ENCODE results near the gene C13orf42. TPM values are rescaled to one million over a fixed set of nuclear protein-coding genes. Genes with fewer than 3 reads are reported as not detected.

Gene C13orf42
- total RNA-seq, 1 donor from 2014 or later, result not detected

- Mint-ChIP-seq H3K27ac (ENCODE audit: unreplicated experiment) (no peak overlapping the region), H3K27me3 (ENCODE audit: unreplicated experiment) (no peaks in the 10 kb centered on the region), H3K4me3 (ENCODE audit: unreplicated experiment) (no peak overlapping the region), H3K4me1 (ENCODE audit: low read depth, unreplicated experiment) (no peaks in the 10 kb centered on the region), H3K36me3 (ENCODE audit: unreplicated experiment) (no peaks in the 10 kb centered on the region), H3K9me3 (ENCODE audit: unreplicated experiment) (peaks cover 4% of the 10 kb centered on the region)
- DNase-seq, result no peak
- TF ChIP-seq CTCF (IDR thresholded peaks at IDR 0.05; ENCODE audit: partially characterized antibody, unreplicated experiment), result no peak
These were observed 9.3 kb downstream of the C13orf42 start for GRCh38 chr13:51101636-51102235.

- Mint-ChIP-seq H3K9me3 (ENCODE audit: unreplicated experiment) (no peaks in the 10 kb centered on the region), H3K4me1 (ENCODE audit: low read depth, unreplicated experiment) (no peaks in the 10 kb centered on the region), H3K27me3 (ENCODE audit: unreplicated experiment) (no peaks in the 10 kb centered on the region), H3K36me3 (ENCODE audit: unreplicated experiment) (no peaks in the 10 kb centered on the region), H3K27ac (ENCODE audit: unreplicated experiment) (no peak overlapping the region), H3K4me3 (ENCODE audit: unreplicated experiment) (no peak overlapping the region)
- DNase-seq, result no peak
- no peak for TF ChIP-seq CTCF (IDR thresholded peaks at IDR 0.05; ENCODE audit: partially characterized antibody, unreplicated experiment)
These were observed 13.6 kb downstream of the C13orf42 start for GRCh38 chr13:51097353-51098043.

GRCh38 chr13:51096131-51096530 lies 14.9 kb downstream of the C13orf42 start:
- Mint-ChIP-seq H3K4me1 (ENCODE audit: low read depth, unreplicated experiment) (no peaks in the 10 kb centered on the region), H3K27me3 (ENCODE audit: unreplicated experiment) (no peaks in the 10 kb centered on the region), H3K36me3 (ENCODE audit: unreplicated experiment) (no peaks in the 10 kb centered on the region), H3K27ac (ENCODE audit: unreplicated experiment) (no peak overlapping the region), H3K4me3 (ENCODE audit: unreplicated experiment) (no peak overlapping the region), H3K9me3 (ENCODE audit: unreplicated experiment) (no peaks in the 10 kb centered on the region)
- TF ChIP-seq CTCF (IDR thresholded peaks at IDR 0.05; ENCODE audit: partially characterized antibody, unreplicated experiment), result no peak
- peak; percentile 41 for DNase-seq

- DNase-seq, result no peak
- H3K27ac Mint-ChIP-seq (ENCODE audit: unreplicated experiment), result no peak overlapping the region
- no peak for TF ChIP-seq CTCF (IDR thresholded peaks at IDR 0.05; ENCODE audit: partially characterized antibody, unreplicated experiment)
- no peaks in the 10 kb centered on the region for H3K4me1 Mint-ChIP-seq (ENCODE audit: low read depth, unreplicated experiment)
- H3K9me3 Mint-ChIP-seq (ENCODE audit: unreplicated experiment), result peaks cover 1% of the 10 kb centered on the region
- H3K36me3 Mint-ChIP-seq (ENCODE audit: unreplicated experiment), result peaks cover 4% of the 10 kb centered on the region
- no peak overlapping the region for H3K4me3 Mint-ChIP-seq (ENCODE audit: unreplicated experiment)
- peaks cover 5% of the 10 kb centered on the region for H3K27me3 Mint-ChIP-seq (ENCODE audit: unreplicated experiment)
These were observed 17.5 kb downstream of the C13orf42 start for GRCh38 chr13:51093574-51093973.

GRCh38 chr13:51091839-51092238 lies 19.2 kb downstream of the C13orf42 start:
- H3K27ac Mint-ChIP-seq (ENCODE audit: unreplicated experiment), result no peak overlapping the region
- H3K27me3 Mint-ChIP-seq (ENCODE audit: unreplicated experiment), result peaks cover 8% of the 10 kb centered on the region
- H3K9me3 Mint-ChIP-seq (ENCODE audit: unreplicated experiment), result peaks cover 4% of the 10 kb centered on the region
- DNase-seq, result no peak
- TF ChIP-seq CTCF (IDR thresholded peaks at IDR 0.05; ENCODE audit: partially characterized antibody, unreplicated experiment), result no peak
- H3K4me3 Mint-ChIP-seq (ENCODE audit: unreplicated experiment), result no peak overlapping the region
- no peaks in the 10 kb centered on the region for H3K4me1 Mint-ChIP-seq (ENCODE audit: low read depth, unreplicated experiment)
- H3K36me3 Mint-ChIP-seq (ENCODE audit: unreplicated experiment), result peaks cover 4% of the 10 kb centered on the region

Measured in glutamatergic neuron (in vitro differentiated cells).